Fibroblast of villous mesenchyme (primary cell): ENCODE results near the gene TSR2. TPM values are rescaled to one million over a fixed set of nuclear protein-coding genes. Genes with fewer than 3 reads are reported as not detected.

Source experiments
- DNase-seq: peaks from one replicate; pipeline ENCODE4 v3.0.0-alpha.2; 2010; ENCODE audit warnings: low read depth
- H3K4me3 ChIP-seq: 2 replicates; pipeline ENCODE4 v1.5.1; 2011; ENCODE audit warnings: low read depth, mild to moderate bottlenecking, low read length
- CTCF ChIP-seq: IDR thresholded peaks from 2 replicates; pipeline ENCODE4 v1.5.1; 2012; ENCODE audit warnings: low read depth, mild to moderate bottlenecking, low read length; ENCODE audit not compliant: insufficient read depth
- total RNA-seq: library from RNA; depleted of rRNA; stranded (reverse); fragments of >200 nt; gene quantifications from 2 replicates; pipeline ENCODE4 v1.2.3, GENCODE V29; 2012

Gene TSR2
- total RNA-seq, 1 donor = 12.1 TPM

GRCh38 chrX:54492340-54492739 is 52.1 kb downstream of the TSR2 start:
- no peak overlapping the region for H3K4me3 ChIP-seq
- DNase-seq = peak; percentile 38
- TF ChIP-seq CTCF = no peak

- H3K4me3 ChIP-seq = peak overlapping the region; percentile 67
- no peak for TF ChIP-seq CTCF
- no peak for DNase-seq
Measured at GRCh38 chrX:54494166-54494988, 54.2 kb downstream of the TSR2 start.

Other genes with a start within 250 kb of the TSR2 start
- gene WNK3, start 82.4 kb upstream of the TSR2 start, total RNA-seq = 0.64 and 1.7 TPM in 2 replicates
- gene FGD1, start 55.8 kb downstream of the TSR2 start, total RNA-seq = 10.4 and 11.0 TPM in 2 replicates
- 39.9 and 49.2 TPM in 2 replicates for gene GNL3L, start 89.8 kb downstream of the TSR2 start, total RNA-seq